Measurements from ENCODE around the gene CELSR3. TPM values are rescaled to one million over a fixed set of nuclear protein-coding genes. Genes with fewer than 3 reads are reported as not detected.

The CELSR3 gene
- total RNA-seq, 1 donor from 2014 or later: 1.1 TPM

DNA sequence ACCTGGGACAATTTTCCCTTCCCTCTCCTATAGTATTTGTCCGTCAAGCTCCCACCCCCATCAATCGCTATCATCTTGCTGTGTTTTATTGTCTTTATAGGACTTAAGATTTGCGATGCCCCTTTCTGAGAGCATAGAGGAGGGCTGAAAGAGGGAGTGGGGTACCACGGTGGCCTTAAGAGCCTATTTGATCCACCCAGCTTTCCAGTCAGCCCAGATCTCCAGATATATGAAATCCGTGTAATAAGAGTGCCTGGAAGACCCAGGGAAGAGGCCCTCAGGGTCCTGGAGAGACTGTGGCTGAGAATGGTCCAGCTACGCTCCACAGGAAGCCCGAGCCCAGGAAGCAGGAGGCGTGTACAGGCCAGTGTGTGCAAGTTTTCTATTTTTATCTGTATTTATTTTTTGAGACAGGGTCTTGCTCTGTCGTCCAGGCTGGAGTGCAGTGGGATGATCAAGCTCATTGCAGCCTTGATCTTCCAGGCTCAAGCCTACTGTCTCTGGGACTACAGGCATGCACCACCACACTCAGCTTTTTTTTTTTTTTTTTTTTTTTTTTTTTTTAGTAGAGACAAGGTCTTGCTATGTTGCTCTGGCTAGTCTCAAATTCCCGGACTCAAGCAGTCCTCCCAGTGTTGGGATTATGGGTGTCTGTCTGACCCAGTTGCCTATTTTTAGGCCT lies 24.0 kb upstream of the CELSR3 start:
- no peak overlapping the region for H3K4me3 ChIP-seq (ENCODE audit: low read depth, low read length)
- no peaks in the 10 kb centered on the region for H3K27me3 ChIP-seq (ENCODE audit: control insufficient read depth, insufficient read depth, low read length)
- DNase-seq (ENCODE audit: low read depth) (peak; percentile 24), FAIRE-seq (no peak)
- H3K36me3 ChIP-seq (ENCODE audit: control insufficient read depth, insufficient read depth, low read length): peaks cover 28% of the 10 kb centered on the region
- TF ChIP-seq, protein P1, sequence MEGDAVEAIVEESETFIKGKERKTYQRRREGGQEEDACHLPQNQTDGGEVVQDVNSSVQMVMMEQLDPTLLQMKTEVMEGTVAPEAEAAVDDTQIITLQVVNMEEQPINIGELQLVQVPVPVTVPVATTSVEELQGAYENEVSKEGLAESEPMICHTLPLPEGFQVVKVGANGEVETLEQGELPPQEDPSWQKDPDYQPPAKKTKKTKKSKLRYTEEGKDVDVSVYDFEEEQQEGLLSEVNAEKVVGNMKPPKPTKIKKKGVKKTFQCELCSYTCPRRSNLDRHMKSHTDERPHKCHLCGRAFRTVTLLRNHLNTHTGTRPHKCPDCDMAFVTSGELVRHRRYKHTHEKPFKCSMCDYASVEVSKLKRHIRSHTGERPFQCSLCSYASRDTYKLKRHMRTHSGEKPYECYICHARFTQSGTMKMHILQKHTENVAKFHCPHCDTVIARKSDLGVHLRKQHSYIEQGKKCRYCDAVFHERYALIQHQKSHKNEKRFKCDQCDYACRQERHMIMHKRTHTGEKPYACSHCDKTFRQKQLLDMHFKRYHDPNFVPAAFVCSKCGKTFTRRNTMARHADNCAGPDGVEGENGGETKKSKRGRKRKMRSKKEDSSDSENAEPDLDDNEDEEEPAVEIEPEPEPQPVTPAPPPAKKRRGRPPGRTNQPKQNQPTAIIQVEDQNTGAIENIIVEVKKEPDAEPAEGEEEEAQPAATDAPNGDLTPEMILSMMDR (IDR thresholded peaks at IDR 0.05; ENCODE audit: insufficient read depth, low read length, severe bottlenecking): no peak

GRCh38 chr3:48685603-48686511 lies 23.2 kb upstream of the CELSR3 start, which contains the start of gene NCKIPSD:
NCKIPSD (minus strand) TSS chr3:48685915; CDS start chr3:48685807, 108 bp downstream.
- FAIRE-seq (no peak), DNase-seq (ENCODE audit: low read depth) (peak; percentile 56)
- TF ChIP-seq, protein P1 (IDR thresholded peaks at IDR 0.05; ENCODE audit: insufficient read depth, low read length, severe bottlenecking): peak; percentile 93
- H3K36me3 ChIP-seq (ENCODE audit: control insufficient read depth, insufficient read depth, low read length): peaks cover 33% of the 10 kb centered on the region
- no peaks in the 10 kb centered on the region for H3K27me3 ChIP-seq (ENCODE audit: control insufficient read depth, insufficient read depth, low read length)
- peak within 1 kb of the TSS; percentile 69 for H3K4me3 ChIP-seq (ENCODE audit: low read depth, low read length)

DNA sequence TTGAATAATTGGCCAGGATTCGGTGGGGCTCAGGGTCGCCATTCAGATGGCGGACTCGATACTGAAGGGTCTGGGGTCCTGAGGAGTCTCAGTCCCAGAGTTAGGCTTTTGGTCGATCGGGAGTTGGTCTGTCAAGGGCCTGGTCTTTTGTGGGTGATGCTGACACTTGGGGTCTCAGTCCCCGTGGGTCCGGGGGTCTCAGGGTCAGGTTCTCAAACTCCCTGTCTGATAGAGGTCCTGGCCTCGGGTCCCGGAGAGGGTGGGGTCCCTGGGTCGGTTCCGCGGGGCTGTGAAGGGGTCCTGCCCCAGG lies 22.6 kb upstream of the CELSR3 start:
- H3K36me3 ChIP-seq (ENCODE audit: control insufficient read depth, insufficient read depth, low read length): peaks cover 33% of the 10 kb centered on the region
- no peak for DNase-seq (ENCODE audit: low read depth)

DNA sequence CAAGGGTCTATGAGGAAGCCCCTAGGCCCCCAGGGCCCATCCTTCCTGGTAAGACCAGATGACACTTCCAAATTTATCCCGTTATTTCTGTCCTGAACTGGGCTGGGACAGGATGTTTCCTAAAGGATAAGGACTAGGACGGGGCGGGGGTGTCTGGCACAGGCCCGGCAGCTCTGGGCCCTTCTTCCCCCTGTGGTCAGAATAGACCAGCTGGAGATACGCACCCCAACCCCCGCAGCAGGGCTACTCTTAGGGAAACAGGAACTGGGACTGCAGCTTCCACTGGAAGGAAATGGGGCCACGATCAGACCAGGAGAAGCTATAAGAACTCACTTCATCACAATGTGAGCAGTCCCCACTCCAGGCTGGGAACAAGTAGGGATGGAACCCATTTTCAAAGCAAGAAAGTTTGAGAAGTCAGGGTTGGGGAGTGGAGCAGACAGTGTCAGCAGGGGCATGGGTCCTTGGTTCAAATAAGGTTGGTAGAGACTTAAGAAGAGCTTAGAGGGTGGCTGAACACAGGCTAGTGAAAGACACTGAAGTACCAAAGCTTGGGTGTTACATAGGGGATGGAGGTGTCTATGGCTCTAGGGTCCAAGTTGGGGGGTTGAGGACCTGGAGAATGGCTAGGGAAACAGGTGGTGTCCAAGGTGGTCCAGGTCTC lies 21.9 kb upstream of the CELSR3 start:
- Histone ChIP-seq H3K27me3 (ENCODE audit: control insufficient read depth, insufficient read depth, low read length) (no peaks in the 10 kb centered on the region), H3K4me3 (ENCODE audit: low read depth, low read length) (peak overlapping the region; percentile 69), H3K36me3 (ENCODE audit: control insufficient read depth, insufficient read depth, low read length) (peaks cover 33% of the 10 kb centered on the region)
- no peak for DNase-seq (ENCODE audit: low read depth)
- TF ChIP-seq, protein P1 (IDR thresholded peaks at IDR 0.05; ENCODE audit: insufficient read depth, low read length, severe bottlenecking): no peak
- FAIRE-seq: no peak

More for the DNA sequence above, 22.6 kb upstream of the CELSR3 start:
- H3K4me3 ChIP-seq (ENCODE audit: low read depth, low read length): peak overlapping the region; percentile 69
- H3K27me3 ChIP-seq (ENCODE audit: control insufficient read depth, insufficient read depth, low read length): no peaks in the 10 kb centered on the region
- FAIRE-seq: no peak
- TF ChIP-seq, protein P1 (IDR thresholded peaks at IDR 0.05; ENCODE audit: insufficient read depth, low read length, severe bottlenecking): no peak

DNA sequence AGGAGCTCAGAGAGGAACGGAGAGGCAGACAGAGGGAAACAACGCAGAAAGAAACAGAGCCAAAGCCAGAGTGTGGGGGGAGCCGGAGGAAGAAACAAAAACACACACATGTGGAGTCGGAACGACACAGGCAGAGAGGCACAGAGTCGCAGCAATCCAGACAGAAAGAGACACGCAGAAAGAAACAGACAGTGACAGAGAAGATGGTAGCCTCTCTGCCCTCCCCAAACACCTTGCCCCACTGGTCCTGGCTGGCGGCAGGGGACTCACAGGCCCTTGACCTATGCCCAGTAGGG lies 21.3 kb upstream of the CELSR3 start:
- Histone ChIP-seq H3K27me3 (ENCODE audit: control insufficient read depth, insufficient read depth, low read length) (no peaks in the 10 kb centered on the region), H3K4me3 (ENCODE audit: low read depth, low read length) (no peak overlapping the region), H3K36me3 (ENCODE audit: control insufficient read depth, insufficient read depth, low read length) (peaks cover 34% of the 10 kb centered on the region)
- TF ChIP-seq, protein P1 (IDR thresholded peaks at IDR 0.05; ENCODE audit: insufficient read depth, low read length, severe bottlenecking): no peak
- DNase-seq (ENCODE audit: low read depth): no peak
- FAIRE-seq: no peak

All from bronchial epithelial cell (primary cell).